GM12875 (cell line): ENCODE measurements around the gene ATOH8.
A peak's percentile ranks its signal among the peaks of the same experiment; 100 is the strongest.

Experiments used
- H3K4me3 ChIP-seq: one replicate; pipeline ENCODE4 v1.5.1; 2011; ENCODE audit warnings: low read depth, low read length, control low read depth
- CTCF ChIP-seq: IDR thresholded peaks from 2 replicates; pipeline ENCODE4 v1.5.1; 2011; ENCODE audit warnings: low read depth, mild to moderate bottlenecking, control low read depth, inconsistent platforms, low read length, moderate library complexity, borderline replicate concordance; ENCODE audit not compliant: insufficient read depth

The ATOH8 gene, protein sequence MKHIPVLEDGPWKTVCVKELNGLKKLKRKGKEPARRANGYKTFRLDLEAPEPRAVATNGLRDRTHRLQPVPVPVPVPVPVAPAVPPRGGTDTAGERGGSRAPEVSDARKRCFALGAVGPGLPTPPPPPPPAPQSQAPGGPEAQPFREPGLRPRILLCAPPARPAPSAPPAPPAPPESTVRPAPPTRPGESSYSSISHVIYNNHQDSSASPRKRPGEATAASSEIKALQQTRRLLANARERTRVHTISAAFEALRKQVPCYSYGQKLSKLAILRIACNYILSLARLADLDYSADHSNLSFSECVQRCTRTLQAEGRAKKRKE

GRCh38 chr2:85753525-85754312 is at the start of gene ATOH8:
TSS of gene ATOH8 (plus strand) at chr2:85753991. CDS start at chr2:85754190, 199 bp downstream.
- TF ChIP-seq CTCF: no peak
- peak within 1 kb of the TSS; percentile 11 for H3K4me3 ChIP-seq

- no peak for TF ChIP-seq CTCF
- H3K4me3 ChIP-seq: no peak overlapping the region
Measured at GRCh38 chr2:85704038-85704437, 49.8 kb upstream of the ATOH8 start.

DNA sequence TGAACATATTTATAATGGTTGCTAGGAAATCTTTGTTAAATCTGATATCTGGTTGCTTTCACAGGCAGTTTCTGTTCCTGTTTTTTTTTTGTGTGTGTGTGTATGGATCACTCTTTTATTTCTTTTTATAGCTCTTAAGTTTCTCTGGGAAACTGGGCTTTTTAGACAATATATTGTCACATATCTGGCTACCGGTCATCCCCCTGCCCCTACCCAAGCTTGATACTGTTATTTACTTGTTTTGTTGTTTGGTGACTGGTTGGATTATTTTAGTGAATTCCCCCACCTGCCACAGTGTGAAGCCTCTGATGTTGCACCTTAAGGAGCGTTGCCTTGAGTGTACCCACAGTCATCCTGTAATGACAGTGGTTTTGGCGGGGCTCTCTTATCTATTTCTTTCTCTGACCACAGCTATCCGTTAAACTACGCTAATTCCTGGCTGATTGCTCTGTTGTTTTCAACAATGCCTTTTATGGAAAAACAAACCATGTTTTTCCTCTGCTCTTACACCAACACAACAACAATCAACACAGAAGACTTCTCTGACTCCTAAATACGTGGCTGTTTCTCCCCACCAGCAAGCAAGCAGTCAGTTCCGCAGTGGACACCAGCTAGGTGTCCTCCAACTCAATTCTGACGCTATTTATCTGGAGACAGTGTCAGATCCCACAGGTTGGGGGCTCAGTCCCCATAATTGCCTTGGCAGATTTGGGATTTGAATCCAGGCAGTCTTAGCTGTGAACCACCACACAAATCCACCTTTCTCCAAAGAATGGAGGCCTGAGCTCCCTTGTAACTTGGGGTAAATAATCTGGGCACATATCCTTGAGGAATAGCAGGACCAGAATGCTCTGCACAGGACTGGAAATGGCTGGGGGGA is 48.8 kb upstream of the ATOH8 start:
- TF ChIP-seq CTCF: no peak
- H3K4me3 ChIP-seq: no peak overlapping the region

GRCh38 chr2:85705680-85706039 is 48.1 kb upstream of the ATOH8 start:
- no peak for TF ChIP-seq CTCF
- H3K4me3 ChIP-seq: no peak overlapping the region

DNA sequence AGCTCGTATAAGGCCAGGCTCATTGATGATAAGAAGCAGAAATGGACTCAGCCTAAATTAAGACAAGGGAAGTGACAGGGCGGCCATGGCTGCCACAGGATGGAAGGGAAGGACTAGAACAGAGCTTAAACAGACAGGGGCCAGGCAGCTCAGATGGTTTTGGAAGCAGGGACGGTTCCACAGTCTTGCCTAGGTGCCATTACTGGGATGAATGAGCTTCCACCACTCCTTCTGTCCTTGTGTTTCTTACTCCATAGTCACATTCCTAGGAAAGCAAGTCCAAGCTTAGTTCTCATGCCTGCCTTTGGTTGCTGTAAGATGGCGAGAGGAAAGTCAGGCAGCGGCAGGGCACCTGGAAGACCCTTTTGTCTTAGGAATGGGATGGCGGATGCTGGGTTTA is 47.7 kb upstream of the ATOH8 start:
- no peak for TF ChIP-seq CTCF
- no peak overlapping the region for H3K4me3 ChIP-seq

- no peak for TF ChIP-seq CTCF
- H3K4me3 ChIP-seq: no peak overlapping the region
Measured at GRCh38 chr2:85706599-85707296, 47.0 kb upstream of the ATOH8 start.
